HUES64 (cell line): ENCODE measurements around the gene PPP1R2C.

Source experiments
- H3K27ac ChIP-seq: 2 replicates; pipeline ENCODE4 v1.7.0; 2013; ENCODE audit warnings: low read depth, low read length, inconsistent platforms
- H3K27me3 ChIP-seq: 2 replicates; pipeline ENCODE4 v1.6.1; 2013; ENCODE audit warnings: mild to moderate bottlenecking, low read length; ENCODE audit not compliant: insufficient read depth
- H3K36me3 ChIP-seq: 2 replicates; pipeline ENCODE4 v1.6.1; 2013; ENCODE audit warnings: mild to moderate bottlenecking, low read length; ENCODE audit not compliant: insufficient read depth
- H3K4me1 ChIP-seq: 2 replicates; pipeline ENCODE4 v1.6.1; 2013; ENCODE audit warnings: mild to moderate bottlenecking, low read length, moderate library complexity; ENCODE audit not compliant: insufficient read depth
- H3K4me3 ChIP-seq: 2 replicates; pipeline ENCODE4 v1.5.1; 2013; ENCODE audit warnings: mild to moderate bottlenecking, low read length, moderate library complexity
- H3K9ac ChIP-seq: 2 replicates; pipeline ENCODE4 v1.6.1; 2013; ENCODE audit warnings: mild to moderate bottlenecking, low read depth, low read length
- H3K9me3 ChIP-seq: 2 replicates; pipeline ENCODE4 v1.6.1; 2013; ENCODE audit warnings: low read depth, low read length; ENCODE audit not compliant: insufficient read depth
- WGBS: fragments of 150-250, 120-280 bp; methylation state at CpG from one replicate; pipeline ENCODE4 v1.1.7; 2013; ENCODE audit warnings: missing lambda C conversion rate; 5-methylcytosine and 5-hydroxymethylcytosine counted together

Gene PPP1R2C

GRCh38 chrX:42748067-42748850 lies 29.7 kb downstream of the PPP1R2C start:
- Histone ChIP-seq H3K27ac (no peak overlapping the region), H3K4me3 (no peak overlapping the region), H3K36me3 (no peaks in the 10 kb centered on the region), H3K9me3 (no peaks in the 10 kb centered on the region), H3K4me1 (no peaks in the 10 kb centered on the region), H3K27me3 (no peaks in the 10 kb centered on the region), H3K9ac (no peak overlapping the region)
- 91% methylated on average over 4 of the region's 5 CpGs for WGBS

GRCh38 chrX:42746606-42747005 lies 31.4 kb downstream of the PPP1R2C start:
- H3K27ac ChIP-seq: no peak overlapping the region
- H3K4me3 ChIP-seq: no peak overlapping the region
- H3K36me3 ChIP-seq: no peaks in the 10 kb centered on the region
- no peaks in the 10 kb centered on the region for H3K9me3 ChIP-seq
- H3K27me3 ChIP-seq: no peaks in the 10 kb centered on the region
- no peak overlapping the region for H3K9ac ChIP-seq
- WGBS: 87% methylated on average over 2 of the region's 2 CpGs
- H3K4me1 ChIP-seq: no peaks in the 10 kb centered on the region

GRCh38 chrX:42740456-42740855 lies 37.5 kb downstream of the PPP1R2C start:
- WGBS: no CpG with 5 or more reads among the region's 1 CpG
- Histone ChIP-seq H3K36me3 (no peaks in the 10 kb centered on the region), H3K27ac (no peak overlapping the region), H3K27me3 (no peaks in the 10 kb centered on the region), H3K9ac (no peak overlapping the region), H3K9me3 (no peaks in the 10 kb centered on the region), H3K4me1 (no peaks in the 10 kb centered on the region), H3K4me3 (no peak overlapping the region)

- no peak overlapping the region for H3K27ac ChIP-seq
- 100% methylated on average over 1 of the region's 1 CpG for WGBS
- H3K36me3 ChIP-seq: no peaks in the 10 kb centered on the region
- no peaks in the 10 kb centered on the region for H3K9me3 ChIP-seq
- no peak overlapping the region for H3K4me3 ChIP-seq
- no peaks in the 10 kb centered on the region for H3K27me3 ChIP-seq
- no peaks in the 10 kb centered on the region for H3K4me1 ChIP-seq
- no peak overlapping the region for H3K9ac ChIP-seq
These were observed 38.2 kb downstream of the PPP1R2C start for GRCh38 chrX:42739741-42740140.

- H3K36me3 ChIP-seq: no peaks in the 10 kb centered on the region
- H3K4me3 ChIP-seq: no peak overlapping the region
- no peaks in the 10 kb centered on the region for H3K4me1 ChIP-seq
- H3K9me3 ChIP-seq: no peaks in the 10 kb centered on the region
- no peak overlapping the region for H3K9ac ChIP-seq
- 100% methylated on average over 4 of the region's 4 CpGs for WGBS
- H3K27me3 ChIP-seq: no peaks in the 10 kb centered on the region
- H3K27ac ChIP-seq: no peak overlapping the region
These were observed 38.7 kb downstream of the PPP1R2C start for GRCh38 chrX:42739258-42739657.

GRCh38 chrX:42738552-42738951 lies 39.4 kb downstream of the PPP1R2C start:
- Histone ChIP-seq H3K36me3 (no peaks in the 10 kb centered on the region), H3K9ac (no peak overlapping the region), H3K27me3 (no peaks in the 10 kb centered on the region), H3K4me3 (no peak overlapping the region), H3K27ac (no peak overlapping the region), H3K4me1 (no peaks in the 10 kb centered on the region), H3K9me3 (no peaks in the 10 kb centered on the region)
- WGBS: 90% methylated on average over 1 of the region's 2 CpGs

- WGBS: 83% methylated on average over 1 of the region's 2 CpGs
- H3K36me3 ChIP-seq: no peaks in the 10 kb centered on the region
- H3K27me3 ChIP-seq: no peaks in the 10 kb centered on the region
- no peak overlapping the region for H3K9ac ChIP-seq
- no peaks in the 10 kb centered on the region for H3K9me3 ChIP-seq
- no peaks in the 10 kb centered on the region for H3K4me1 ChIP-seq
- H3K4me3 ChIP-seq: no peak overlapping the region
- no peak overlapping the region for H3K27ac ChIP-seq
These were observed 42.7 kb downstream of the PPP1R2C start for GRCh38 chrX:42735250-42735649.

GRCh38 chrX:42732506-42732905 lies 45.5 kb downstream of the PPP1R2C start:
- no peaks in the 10 kb centered on the region for H3K4me1 ChIP-seq
- H3K9me3 ChIP-seq: no peaks in the 10 kb centered on the region
- H3K36me3 ChIP-seq: no peaks in the 10 kb centered on the region
- no peak overlapping the region for H3K4me3 ChIP-seq
- no peak overlapping the region for H3K9ac ChIP-seq
- no peak overlapping the region for H3K27ac ChIP-seq
- WGBS: 85% methylated on average over 3 of the region's 3 CpGs
- H3K27me3 ChIP-seq: no peaks in the 10 kb centered on the region
